Parathyroid adenoma (tissue), 2 donors: ENCODE data around the gene ZNF683.

ENCODE experiments used
- H2AFZ ChIP-seq: fragments of 300-600 bp; sonication (generic); one replicate; pipeline ENCODE4 v1.7.0; 2017; ENCODE audit warnings: antibody characterized with exemption, mild to moderate bottlenecking
- H3K27ac ChIP-seq: fragments of 300-600 bp; sonication (generic); one replicate; pipeline ENCODE4 v1.7.0; 2017
- H3K27me3 ChIP-seq: fragments of 300-600 bp; sonication (generic); one replicate; pipeline ENCODE4 v1.7.0; 2017; ENCODE audit warnings: low read length; ENCODE audit not compliant: control insufficient read depth, insufficient read depth
- H3K36me3 ChIP-seq: fragments of 300-600 bp; sonication (generic); one replicate; pipeline ENCODE4 v1.7.0; 2017; ENCODE audit warnings: low read length; ENCODE audit not compliant: control insufficient read depth, insufficient read depth
- H3K4me1 ChIP-seq: fragments of 300-600 bp; sonication (generic); one replicate; pipeline ENCODE4 v1.7.0; 2017; ENCODE audit warnings: control low read depth
- H3K4me2 ChIP-seq: fragments of 300-600 bp; sonication (generic); one replicate; pipeline ENCODE4 v1.7.0; 2017; ENCODE audit warnings: low read length
- H3K4me3 ChIP-seq: fragments of 300-600 bp; sonication (generic); one replicate; pipeline ENCODE4 v1.7.0; 2017; ENCODE audit warnings: low read depth, low read length
- H3K79me2 ChIP-seq: fragments of 300-600 bp; sonication (generic); one replicate; pipeline ENCODE4 v1.7.0; 2017; ENCODE audit warnings: control low read depth
- H3K9ac ChIP-seq: fragments of 300-600 bp; sonication (generic); one replicate; pipeline ENCODE4 v1.7.0; 2017; ENCODE audit warnings: mild to moderate bottlenecking
- H3K9me3 ChIP-seq: fragments of 300-600 bp; sonication (generic); one replicate; pipeline ENCODE4 v1.7.0; 2017; ENCODE audit warnings: low read length; ENCODE audit not compliant: control insufficient read depth
- CTCF ChIP-seq: fragments of 300-600 bp; sonication (generic); IDR thresholded peaks from one replicate; pipeline ENCODE4 v1.7.0; 2017; ENCODE audit warnings: antibody characterized with exemption, mild to moderate bottlenecking
- donor health status: primary hyperparathyroidism.

The ZNF683 gene

GRCh38 chr1:26352338-26352679 is 20.2 kb downstream of the ZNF683 start:
- TF ChIP-seq CTCF: no peak
- Histone ChIP-seq H3K36me3 (no peaks in the 10 kb centered on the region), H3K9ac (no peak overlapping the region), H3K27ac (no peak overlapping the region), H2AFZ (no peak overlapping the region), H3K79me2 (no peaks in the 10 kb centered on the region), H3K4me1 (no peaks in the 10 kb centered on the region), H3K9me3 (no peaks in the 10 kb centered on the region), H3K4me2 (no peak overlapping the region), H3K4me3 (no peak overlapping the region), H3K27me3 (no peaks in the 10 kb centered on the region)

GRCh38 chr1:26351590-26352337 is 20.8 kb downstream of the ZNF683 start:
- Histone ChIP-seq H2AFZ (no peak overlapping the region), H3K4me1 (no peaks in the 10 kb centered on the region), H3K79me2 (no peaks in the 10 kb centered on the region), H3K27me3 (no peaks in the 10 kb centered on the region), H3K4me3 (no peak overlapping the region), H3K4me2 (no peak overlapping the region), H3K9ac (no peak overlapping the region), H3K27ac (no peak overlapping the region), H3K36me3 (no peaks in the 10 kb centered on the region), H3K9me3 (no peaks in the 10 kb centered on the region)
- no peak for TF ChIP-seq CTCF

GRCh38 chr1:26350701-26351589 is 21.6 kb downstream of the ZNF683 start:
- Histone ChIP-seq H3K4me3 (no peak overlapping the region), H3K27me3 (no peaks in the 10 kb centered on the region), H3K9ac (no peak overlapping the region), H3K36me3 (no peaks in the 10 kb centered on the region), H3K4me1 (no peaks in the 10 kb centered on the region), H3K9me3 (no peaks in the 10 kb centered on the region), H2AFZ (no peak overlapping the region), H3K4me2 (no peak overlapping the region), H3K27ac (no peak overlapping the region), H3K79me2 (no peaks in the 10 kb centered on the region)
- no peak for TF ChIP-seq CTCF

- no peak overlapping the region for H3K27ac ChIP-seq
- no peak overlapping the region for H3K4me2 ChIP-seq
- no peak overlapping the region for H3K4me3 ChIP-seq
- no peaks in the 10 kb centered on the region for H3K79me2 ChIP-seq
- no peaks in the 10 kb centered on the region for H3K36me3 ChIP-seq
- H2AFZ ChIP-seq: no peak overlapping the region
- H3K27me3 ChIP-seq: no peaks in the 10 kb centered on the region
- H3K4me1 ChIP-seq: no peaks in the 10 kb centered on the region
- H3K9ac ChIP-seq: no peak overlapping the region
- H3K9me3 ChIP-seq: no peaks in the 10 kb centered on the region
- TF ChIP-seq CTCF: no peak
These were observed 22.2 kb downstream of the ZNF683 start for GRCh38 chr1:26350343-26350700.
